Measurements from ENCODE around the gene NAPG.
A peak's percentile ranks its signal among the peaks of the same experiment; 100 is the strongest.
"Not testable (repeated sequence)": the region's sequence is repeated elsewhere in the genome, so short reads cannot be mapped to it uniquely, and the experiment has no call there.

NAPG gene

GRCh38 chr18:10514601-10515000 is 11.2 kb upstream of the NAPG start:
- no peak for DNase-seq

- no peak for DNase-seq
Observed at GRCh38 chr18:10515456-10515855, 10.4 kb upstream of the NAPG start.

GRCh38 chr18:10516078-10516477 is 9.7 kb upstream of the NAPG start:
- DNase-seq = no peak

- DNase-seq = no peak
Observed at GRCh38 chr18:10518595-10519255, 7.1 kb upstream of the NAPG start.

- no peak for DNase-seq
Observed at GRCh38 chr18:10519366-10519765, 6.5 kb upstream of the NAPG start.

GRCh38 chr18:10519999-10520935 is 5.6 kb upstream of the NAPG start:
- DNase-seq = peak; percentile 28

GRCh38 chr18:10521566-10521965 is 4.3 kb upstream of the NAPG start:
- no peak for DNase-seq

GRCh38 chr18:10522574-10522973 is 3.3 kb upstream of the NAPG start:
- DNase-seq = no peak

GRCh38 chr18:10523544-10523943 is 2.3 kb upstream of the NAPG start:
- no peak for DNase-seq

- no peak for DNase-seq
Observed at GRCh38 chr18:10524507-10525370, 1.1 kb upstream of the NAPG start.

- DNase-seq = no peak
Observed at GRCh38 chr18:10525371-10525691, 496 bp upstream of the NAPG start.

GRCh38 chr18:10526561-10526949 is 728 bp downstream of the NAPG start:
- DNase-seq = no peak

GRCh38 chr18:10528439-10528838 is 2.6 kb downstream of the NAPG start:
- DNase-seq = no peak

GRCh38 chr18:10530002-10530401 is 4.2 kb downstream of the NAPG start:
- DNase-seq = no peak

- peak; percentile 30 to 32 for DNase-seq
Observed at GRCh38 chr18:10530852-10531251, 5.0 kb downstream of the NAPG start.

- no peak for DNase-seq
Observed at GRCh38 chr18:10533111-10533510, 7.3 kb downstream of the NAPG start.

- no peak for DNase-seq
Observed at GRCh38 chr18:10536280-10536679, 10.5 kb downstream of the NAPG start.

GRCh38 chr18:10537765-10538164 is 11.9 kb downstream of the NAPG start:
- no peak for DNase-seq

GRCh38 chr18:10539124-10539523 is 13.3 kb downstream of the NAPG start:
- DNase-seq = not testable (repeated sequence)

- DNase-seq = no peak
Observed at GRCh38 chr18:10543277-10543676, 17.4 kb downstream of the NAPG start.

GRCh38 chr18:10544093-10544748 is 18.4 kb downstream of the NAPG start:
- no peak for DNase-seq

GRCh38 chr18:10546557-10547300 is 20.9 kb downstream of the NAPG start:
- no peak for DNase-seq
